ENCODE results near the gene CAPN13.

Gene CAPN13

GRCh38 chr2:30764021-30764800 lies 43.0 kb downstream of the CAPN13 start:
- DNase-seq (ENCODE audit: low spot score): no peak

- no peak for DNase-seq (ENCODE audit: low spot score)
Observed at GRCh38 chr2:30763151-30763660, 44.0 kb downstream of the CAPN13 start.

- DNase-seq (ENCODE audit: low spot score): no peak
Observed at GRCh38 chr2:30761226-30761625, 46.0 kb downstream of the CAPN13 start.

GRCh38 chr2:30759481-30759880 lies 47.8 kb downstream of the CAPN13 start:
- DNase-seq (ENCODE audit: low spot score): no peak

GRCh38 chr2:30758191-30758651 lies 49.0 kb downstream of the CAPN13 start:
- no peak for DNase-seq (ENCODE audit: low spot score)

- DNase-seq (ENCODE audit: low spot score): no peak
Observed at GRCh38 chr2:30757749-30758148, 49.5 kb downstream of the CAPN13 start.

- no peak for DNase-seq (ENCODE audit: low spot score)
Observed at GRCh38 chr2:30756971-30757370, 50.3 kb downstream of the CAPN13 start.

- no peak for DNase-seq (ENCODE audit: low spot score)
Observed at GRCh38 chr2:30756051-30756719, 51.1 kb downstream of the CAPN13 start.

- no peak for DNase-seq (ENCODE audit: low spot score)
Observed at GRCh38 chr2:30753630-30754029, 53.6 kb downstream of the CAPN13 start.

GRCh38 chr2:30752811-30753210 lies 54.4 kb downstream of the CAPN13 start:
- DNase-seq (ENCODE audit: low spot score): no peak

GRCh38 chr2:30747206-30747605 lies 60.0 kb downstream of the CAPN13 start:
- DNase-seq (ENCODE audit: low spot score): no peak

- DNase-seq (ENCODE audit: low spot score): no peak
Observed at GRCh38 chr2:30744823-30745222, 62.4 kb downstream of the CAPN13 start.

GRCh38 chr2:30741576-30741975 lies 65.7 kb downstream of the CAPN13 start:
- no peak for DNase-seq (ENCODE audit: low spot score)

- no peak for DNase-seq (ENCODE audit: low spot score)
Observed at GRCh38 chr2:30738141-30738911, 68.9 kb downstream of the CAPN13 start.

- DNase-seq (ENCODE audit: low spot score): no peak
Observed at GRCh38 chr2:30737326-30737610, 70.0 kb downstream of the CAPN13 start.

GRCh38 chr2:30736461-30737325 lies 70.6 kb downstream of the CAPN13 start:
- DNase-seq (ENCODE audit: low spot score): no peak

- DNase-seq (ENCODE audit: low spot score): no peak
Observed at GRCh38 chr2:30733876-30734520, 73.2 kb downstream of the CAPN13 start.

- no peak for DNase-seq (ENCODE audit: low spot score)
Observed at GRCh38 chr2:30732876-30733275, 74.4 kb downstream of the CAPN13 start.

GRCh38 chr2:30732376-30732775 lies 74.9 kb downstream of the CAPN13 start:
- DNase-seq (ENCODE audit: low spot score): no peak

- no peak for DNase-seq (ENCODE audit: low spot score)
Observed at GRCh38 chr2:30731706-30732105, 75.5 kb downstream of the CAPN13 start.
